Body of pancreas (tissue), 4 donors: ENCODE results near the gene GUK1. TPM values are rescaled to one million over a fixed set of nuclear protein-coding genes. Genes with fewer than 3 reads are reported as not detected.

Experiments used
- ATAC-seq: fragments of 150-250 bp; one replicate; pipeline ENCODE4 v1.9.1; 2016
- DNase-seq, 4 donors: peaks; one replicate each; pipeline ENCODE4 v3.0.0-alpha.2; 2019
- H3K27ac ChIP-seq, 4 donors: fragments of 200-600 bp; sonication (generic); 1 replicate in 3 of 4; 2 replicates in 1 of 4; pipeline versions ENCODE4 v1.5.1 to v1.6.1; 2016 to 2019; ENCODE audit warnings: mild to moderate bottlenecking in 1 of 4, mixed read lengths in 1 of 4, moderate library complexity in 1 of 4
- H3K27me3 ChIP-seq, 2 donors: fragments of 200-600 bp; sonication (generic); one replicate each; pipeline ENCODE4 v1.6.0; 2016; ENCODE audit warnings: mild to moderate bottlenecking in 1 of 2
- H3K36me3 ChIP-seq, 2 donors: fragments of 200-600 bp; sonication (generic); replicated peaks in 1 of 2; 2 replicates each; pipeline ENCODE4 v1.5.1; 2016; ENCODE audit warnings: low read depth in 2 of 2; ENCODE audit not compliant: insufficient read depth in 1 of 2
- H3K4me1 ChIP-seq: fragments of 200-600 bp; sonication (generic); one replicate; pipeline ENCODE4 v1.6.0; 2016
- H3K4me3 ChIP-seq, 2 donors: fragments of 200-600 bp; sonication (generic); 1 replicate in 1 of 2; 2 replicates in 1 of 2; pipeline ENCODE4 v1.5.1; 2016 to 2019
- H3K9me3 ChIP-seq, 3 donors: fragments of 200-600 bp; sonication (generic); 1 replicate in 2 of 3; 2 replicates in 1 of 3; pipeline ENCODE4 v1.5.1; 2016
- CTCF ChIP-seq, 7 experiments: fragments of 450-650 bp in 4 of 7; fragments of 200-600 bp in 3 of 7; sonication (generic) in 3 of 7; IDR thresholded peaks; one replicate each; pipeline ENCODE4 v1.5.1; 2016 to 2019; ENCODE audit warnings: antibody characterized with exemption in 7 of 7
- POLR2A ChIP-seq, 3 donors: fragments of 450-650 bp; IDR thresholded peaks; one replicate each; pipeline ENCODE4 v1.6.1; 2016; ENCODE audit warnings: antibody characterized with exemption in 3 of 3, mild to moderate bottlenecking in 2 of 3
- WGBS, 2 donors: methylation state at CpG; one replicate each; pipeline ENCODE4 v1.1.5; 2017; 5-methylcytosine and 5-hydroxymethylcytosine counted together
- intact Hi-C: fragments of 100-400 bp; cut with DNase I; formaldehyde crosslinking; loops from one replicate; pipeline ENCODE4 v1.15.1; 2023
- total RNA-seq, 2 donors: library from RNA; depleted of rRNA; stranded (reverse); fragments of >200 nt; gene quantifications; one replicate each; pipeline ENCODE4 v1.1.0, GENCODE V29; 2016

The GUK1 gene
- total RNA-seq, 2 donors from 2014 or later, result 210 to 216 TPM

- DNase-seq (no peak), ATAC-seq (no peak)
- Histone ChIP-seq H3K9me3 (no peaks in the 10 kb centered on the region), H3K4me3 (no peak overlapping the region), H3K4me1 (peaks cover 3% of the 10 kb centered on the region), H3K27ac (no peak overlapping the region), H3K27me3 (no peaks in the 10 kb centered on the region), H3K36me3 (no peaks in the 10 kb centered on the region)
- WGBS, 2 donors, result 59% methylated on average over 8 to 9 of the region's 9 CpGs
- TF ChIP-seq POLR2A (IDR thresholded peaks at IDR 0.05) (no peak), CTCF (IDR thresholded peaks at IDR 0.05) (no peak)
- intact Hi-C loops, result no loop called here
Observed at GRCh38 chr1:228156515-228156881, 16.4 kb downstream of the GUK1 start.

- no peaks in the 10 kb centered on the region for H3K9me3 ChIP-seq
- H3K27ac ChIP-seq, result no peak overlapping the region
- no peak for TF ChIP-seq POLR2A (IDR thresholded peaks at IDR 0.05)
- no peak for TF ChIP-seq CTCF (IDR thresholded peaks at IDR 0.05)
- H3K36me3 ChIP-seq, result no peaks in the 10 kb centered on the region
- no peaks in the 10 kb centered on the region for H3K4me1 ChIP-seq
- H3K27me3 ChIP-seq, result no peaks in the 10 kb centered on the region
- no peak overlapping the region for H3K4me3 ChIP-seq
- DNase-seq (no peak), ATAC-seq (no peak)
- intact Hi-C loops, result no loop called here
- 65% methylated on average over 8 to 22 of the region's 24 CpGs for WGBS, 2 donors
Observed at GRCh38 chr1:228156941-228157728, 17.1 kb downstream of the GUK1 start.

GRCh38 chr1:228157729-228158126 lies 17.6 kb downstream of the GUK1 start:
- Histone ChIP-seq H3K36me3 (no peaks in the 10 kb centered on the region), H3K27me3 (no peaks in the 10 kb centered on the region), H3K27ac (no peak overlapping the region), H3K4me1 (peaks cover 4% of the 10 kb centered on the region), H3K4me3 (no peak overlapping the region), H3K9me3 (no peaks in the 10 kb centered on the region)
- ATAC-seq, result no peak
- DNase-seq, result no peak
- TF ChIP-seq POLR2A (IDR thresholded peaks at IDR 0.05) (no peak), CTCF (IDR thresholded peaks at IDR 0.05) (no peak)
- intact Hi-C loops, result no loop called here
- 70 to 80% methylated on average over 20 to 33 of the region's 43 CpGs for WGBS, 2 donors

- no peak for DNase-seq
- ATAC-seq, result no peak
- peaks cover 10% of the 10 kb centered on the region for H3K4me1 ChIP-seq
- intact Hi-C loops, result no loop called here
- no peak overlapping the region for H3K27ac ChIP-seq
- TF ChIP-seq POLR2A (IDR thresholded peaks at IDR 0.05) (no peak), CTCF (IDR thresholded peaks at IDR 0.05) (no peak)
- 35 to 54% methylated on average over 14 to 67 of the region's 98 CpGs for WGBS, 2 donors
- no peaks in the 10 kb centered on the region for H3K27me3 ChIP-seq
- no peak overlapping the region for H3K4me3 ChIP-seq
- H3K9me3 ChIP-seq, result no peaks in the 10 kb centered on the region
- no peaks in the 10 kb centered on the region for H3K36me3 ChIP-seq
Observed at GRCh38 chr1:228158151-228159007, 18.3 kb downstream of the GUK1 start.
